HepG2 (cell line): ENCODE data around the gene SEPHS2. TPM values are rescaled to one million over a fixed set of nuclear protein-coding genes. Genes with fewer than 3 reads are reported as not detected.
A peak's percentile ranks its signal among the peaks of the same experiment; 100 is the strongest.

Experiments
- AKAP8 ChIP-seq: sonication (generic); formaldehyde crosslinking; IDR thresholded peaks from 2 replicates; pipeline ENCODE4 v1.5.1; 2020; ENCODE audit warnings: mild to moderate bottlenecking, missing genetic modification reagents
- HMG20A ChIP-seq: IDR thresholded peaks from 2 replicates; pipeline ENCODE4 v1.6.1; 2016; ENCODE audit warnings: borderline replicate concordance
- KDM6A ChIP-seq: IDR thresholded peaks from 2 replicates; pipeline ENCODE4 v1.6.1; 2016; ENCODE audit warnings: low read depth
- MEF2D ChIP-seq: sonication (generic); formaldehyde crosslinking; IDR thresholded peaks from 2 replicates; pipeline ENCODE4 v1.5.1; 2020; ENCODE audit warnings: mild to moderate bottlenecking, missing genetic modification reagents
- PHF20 ChIP-seq: sonication (generic); formaldehyde crosslinking; IDR thresholded peaks from 2 replicates; pipeline ENCODE4 v1.5.0; 2020; ENCODE audit warnings: mild to moderate bottlenecking, missing genetic modification reagents
- RARA ChIP-seq: IDR thresholded peaks from 2 replicates; pipeline ENCODE4 v1.6.1; 2016; ENCODE audit warnings: missing genetic modification reagents, missing compliant biosample characterization
- SALL1 ChIP-seq: sonication (generic); formaldehyde crosslinking; IDR thresholded peaks from 2 replicates; pipeline ENCODE4 v1.8.0; 2022; ENCODE audit warnings: mild to moderate bottlenecking, missing genetic modification reagents
- SMAD1 ChIP-seq: sonication (generic); formaldehyde crosslinking; IDR thresholded peaks from 2 replicates; pipeline ENCODE4 v1.4.0; 2020; ENCODE audit warnings: missing genetic modification reagents, low read depth, mild to moderate bottlenecking, borderline replicate concordance
- ZFYVE20 ChIP-seq: sonication (generic); formaldehyde crosslinking; IDR thresholded peaks from 2 replicates; pipeline ENCODE4 v1.8.0; 2023; ENCODE audit warnings: low read depth, mild to moderate bottlenecking, moderate library complexity, missing genetic modification reagents, borderline replicate concordance
- ZNF121 ChIP-seq: sonication (generic); formaldehyde crosslinking; IDR thresholded peaks from 2 replicates; pipeline ENCODE4 v1.5.0; 2020; ENCODE audit warnings: mild to moderate bottlenecking, missing genetic modification reagents
- ZNF232 ChIP-seq: sonication (generic); formaldehyde crosslinking; IDR thresholded peaks from 2 replicates; pipeline ENCODE4 v1.4.0; 2020; ENCODE audit warnings: missing genetic modification reagents, borderline replicate concordance
- ZNF335 ChIP-seq: sonication (generic); formaldehyde crosslinking; IDR thresholded peaks from 2 replicates; pipeline ENCODE4 v1.4.0; 2020; ENCODE audit warnings: missing genetic modification reagents
- ZNF605 ChIP-seq: sonication (generic); formaldehyde crosslinking; IDR thresholded peaks from 2 replicates; pipeline ENCODE4 v1.8.0; 2022; ENCODE audit warnings: mild to moderate bottlenecking, missing genetic modification reagents
- ZNF75D ChIP-seq: sonication (generic); formaldehyde crosslinking; IDR thresholded peaks from 2 replicates; pipeline ENCODE4 v1.8.1; 2023; ENCODE audit warnings: missing genetic modification reagents, mild to moderate bottlenecking, borderline replicate concordance
- polyA plus RNA-seq, 8 experiments: library from polyadenylated mRNA; depleted of rRNA in 3 of 8; stranded (reverse) in 7 of 8; unstranded in 1 of 8; fragments of >200 nt; fragmentation: Illumina TruSeq in 4 of 8; extraction: Trizol in 4 of 8; gene quantifications; 2 replicates each; pipeline versions ENCODE4 v1.2.1 to v1.2.3, GENCODE V29; 2011 to 2016; ENCODE audit warnings: low read depth in 4 of 8, missing spikeins in 1 of 8, mixed read lengths in 1 of 8; ENCODE audit not compliant: insufficient read depth in 1 of 8
- total RNA-seq, 5 experiments: library from RNA; depleted of rRNA; stranded (reverse); fragments of >200 nt; fragmentation: Illumina TruSeq; extraction: Trizol; gene quantifications; 2 replicates each; pipeline ENCODE4 v1.2.3, GENCODE V29; 2016; ENCODE audit warnings: low read depth in 1 of 5
- TF ChIP-seq, protein P1 (sequence below): sonication (generic); formaldehyde crosslinking; IDR thresholded peaks from 2 replicates; pipeline ENCODE4 v1.5.0; 2020; ENCODE audit warnings: missing genetic modification reagents
- TF ChIP-seq, protein P2 (sequence below): sonication (generic); formaldehyde crosslinking; IDR thresholded peaks from 2 replicates; pipeline ENCODE4 v1.5.0; 2020; ENCODE audit warnings: mild to moderate bottlenecking, missing genetic modification reagents
- TF ChIP-seq, protein P3 (sequence below): IDR thresholded peaks from 2 replicates; pipeline ENCODE4 v1.6.1; 2016; ENCODE audit warnings: mild to moderate bottlenecking, missing biosample characterization, missing genetic modification reagents
- TF ChIP-seq, protein P4 (sequence below): sonication (generic); formaldehyde crosslinking; IDR thresholded peaks from 2 replicates; pipeline ENCODE4 v1.5.1; 2020; ENCODE audit warnings: mild to moderate bottlenecking, missing genetic modification reagents, moderate library complexity
- TF ChIP-seq, protein P5 (sequence below): sonication (generic); formaldehyde crosslinking; IDR thresholded peaks from 2 replicates; pipeline ENCODE4 v1.4.0; 2020; ENCODE audit warnings: missing genetic modification reagents
- TF ChIP-seq, protein P6 (sequence below): sonication (generic); formaldehyde crosslinking; IDR thresholded peaks from 2 replicates; pipeline ENCODE4 v1.8.1; 2023; ENCODE audit warnings: mild to moderate bottlenecking, moderate library complexity, missing genetic modification reagents

The SEPHS2 gene
- total and polyA plus RNA-seq, 2 of the 13 experiments (the other 11 are each of a cell fraction or from before 2014, with no cell fraction given): 20.7 to 127 TPM

DNA sequence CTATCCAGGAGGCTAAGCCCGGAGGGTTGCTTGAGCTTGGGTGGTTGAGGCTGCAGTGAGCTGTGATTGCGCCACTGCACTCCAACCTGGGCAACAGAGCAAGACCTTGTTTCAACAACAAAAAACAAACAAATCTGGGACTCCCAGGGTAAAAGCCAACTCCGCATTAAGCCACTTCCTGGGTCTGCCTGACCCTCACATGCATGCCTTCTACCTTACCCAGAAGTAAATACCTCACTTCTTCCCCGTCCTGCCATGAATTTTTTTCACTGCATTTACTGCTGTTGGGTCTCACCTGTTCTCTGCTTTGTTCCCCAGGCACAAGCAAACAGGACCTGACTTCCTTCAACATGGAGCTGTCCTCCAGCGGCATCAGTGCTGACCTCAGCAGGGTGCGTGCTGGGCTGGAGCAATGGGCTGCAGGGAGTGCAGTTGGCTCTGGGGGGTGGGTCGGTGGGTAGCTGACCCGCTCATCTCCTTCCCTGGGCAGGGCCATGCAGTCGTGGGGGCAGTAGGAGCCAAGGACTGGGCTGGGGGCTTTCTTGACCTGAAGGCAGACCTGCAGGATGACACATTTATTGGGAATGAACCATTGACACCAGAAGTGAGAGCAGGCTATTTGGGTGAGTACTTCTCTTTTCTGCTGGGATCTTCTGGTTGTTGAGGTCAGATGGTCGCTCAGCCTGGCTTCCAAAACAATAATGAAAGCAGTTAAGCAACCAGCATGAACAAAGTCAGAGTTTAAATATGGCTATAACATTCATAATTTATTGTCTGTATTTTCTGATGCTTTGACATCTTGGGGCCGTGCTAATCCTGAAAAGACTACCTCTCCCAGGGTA lies 43.3 kb upstream of the SEPHS2 start (continued):
- TF ChIP-seq KDM6A (CRISPR knock-in tag): no peak
- TF ChIP-seq, protein P1, sequence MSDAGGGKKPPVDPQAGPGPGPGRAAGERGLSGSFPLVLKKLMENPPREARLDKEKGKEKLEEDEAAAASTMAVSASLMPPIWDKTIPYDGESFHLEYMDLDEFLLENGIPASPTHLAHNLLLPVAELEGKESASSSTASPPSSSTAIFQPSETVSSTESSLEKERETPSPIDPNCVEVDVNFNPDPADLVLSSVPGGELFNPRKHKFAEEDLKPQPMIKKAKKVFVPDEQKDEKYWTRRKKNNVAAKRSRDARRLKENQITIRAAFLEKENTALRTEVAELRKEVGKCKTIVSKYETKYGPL (CRISPR knock-in tag): no peak
- TF ChIP-seq ZNF335: no peak
- no peak for TF ChIP-seq ZNF75D (CRISPR knock-in tag)
- TF ChIP-seq ZNF121 (CRISPR knock-in tag): peak; percentile 100
- TF ChIP-seq, protein P2, sequence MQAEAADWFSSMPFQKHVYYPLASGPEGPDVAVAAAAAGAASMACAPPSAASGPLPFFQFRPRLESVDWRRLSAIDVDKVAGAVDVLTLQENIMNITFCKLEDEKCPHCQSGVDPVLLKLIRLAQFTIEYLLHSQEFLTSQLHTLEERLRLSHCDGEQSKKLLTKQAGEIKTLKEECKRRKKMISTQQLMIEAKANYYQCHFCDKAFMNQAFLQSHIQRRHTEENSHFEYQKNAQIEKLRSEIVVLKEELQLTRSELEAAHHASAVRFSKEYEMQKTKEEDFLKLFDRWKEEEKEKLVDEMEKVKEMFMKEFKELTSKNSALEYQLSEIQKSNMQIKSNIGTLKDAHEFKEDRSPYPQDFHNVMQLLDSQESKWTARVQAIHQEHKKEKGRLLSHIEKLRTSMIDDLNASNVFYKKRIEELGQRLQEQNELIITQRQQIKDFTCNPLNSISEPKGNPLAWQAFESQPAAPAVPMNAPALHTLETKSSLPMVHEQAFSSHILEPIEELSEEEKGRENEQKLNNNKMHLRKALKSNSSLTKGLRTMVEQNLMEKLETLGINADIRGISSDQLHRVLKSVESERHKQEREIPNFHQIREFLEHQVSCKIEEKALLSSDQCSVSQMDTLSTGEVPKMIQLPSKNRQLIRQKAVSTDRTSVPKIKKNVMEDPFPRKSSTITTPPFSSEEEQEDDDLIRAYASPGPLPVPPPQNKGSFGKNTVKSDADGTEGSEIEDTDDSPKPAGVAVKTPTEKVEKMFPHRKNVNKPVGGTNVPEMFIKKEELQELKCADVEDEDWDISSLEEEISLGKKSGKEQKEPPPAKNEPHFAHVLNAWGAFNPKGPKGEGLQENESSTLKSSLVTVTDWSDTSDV (CRISPR knock-in tag): no peak
- no peak for TF ChIP-seq AKAP8 (CRISPR knock-in tag)
- TF ChIP-seq, protein P3, sequence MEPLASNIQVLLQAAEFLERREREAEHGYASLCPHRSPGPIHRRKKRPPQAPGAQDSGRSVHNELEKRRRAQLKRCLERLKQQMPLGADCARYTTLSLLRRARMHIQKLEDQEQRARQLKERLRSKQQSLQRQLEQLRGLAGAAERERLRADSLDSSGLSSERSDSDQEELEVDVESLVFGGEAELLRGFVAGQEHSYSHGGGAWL (CRISPR knock-in tag): no peak
- TF ChIP-seq RARA (CRISPR knock-in tag): peak; percentile 71
- TF ChIP-seq SMAD1 (CRISPR knock-in tag): no peak
- TF ChIP-seq, protein P4, sequence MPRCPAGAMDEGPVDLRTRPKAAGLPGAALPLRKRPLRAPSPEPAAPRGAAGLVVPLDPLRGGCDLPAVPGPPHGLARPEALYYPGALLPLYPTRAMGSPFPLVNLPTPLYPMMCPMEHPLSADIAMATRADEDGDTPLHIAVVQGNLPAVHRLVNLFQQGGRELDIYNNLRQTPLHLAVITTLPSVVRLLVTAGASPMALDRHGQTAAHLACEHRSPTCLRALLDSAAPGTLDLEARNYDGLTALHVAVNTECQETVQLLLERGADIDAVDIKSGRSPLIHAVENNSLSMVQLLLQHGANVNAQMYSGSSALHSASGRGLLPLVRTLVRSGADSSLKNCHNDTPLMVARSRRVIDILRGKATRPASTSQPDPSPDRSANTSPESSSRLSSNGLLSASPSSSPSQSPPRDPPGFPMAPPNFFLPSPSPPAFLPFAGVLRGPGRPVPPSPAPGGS (CRISPR knock-in tag): no peak
- TF ChIP-seq ZFYVE20: no peak
- TF ChIP-seq MEF2D: peak; percentile 70
- TF ChIP-seq ZNF605 (CRISPR knock-in tag): peak; percentile 90
- peak; percentile 86 for TF ChIP-seq SALL1 (CRISPR knock-in tag)
- TF ChIP-seq, protein P5, sequence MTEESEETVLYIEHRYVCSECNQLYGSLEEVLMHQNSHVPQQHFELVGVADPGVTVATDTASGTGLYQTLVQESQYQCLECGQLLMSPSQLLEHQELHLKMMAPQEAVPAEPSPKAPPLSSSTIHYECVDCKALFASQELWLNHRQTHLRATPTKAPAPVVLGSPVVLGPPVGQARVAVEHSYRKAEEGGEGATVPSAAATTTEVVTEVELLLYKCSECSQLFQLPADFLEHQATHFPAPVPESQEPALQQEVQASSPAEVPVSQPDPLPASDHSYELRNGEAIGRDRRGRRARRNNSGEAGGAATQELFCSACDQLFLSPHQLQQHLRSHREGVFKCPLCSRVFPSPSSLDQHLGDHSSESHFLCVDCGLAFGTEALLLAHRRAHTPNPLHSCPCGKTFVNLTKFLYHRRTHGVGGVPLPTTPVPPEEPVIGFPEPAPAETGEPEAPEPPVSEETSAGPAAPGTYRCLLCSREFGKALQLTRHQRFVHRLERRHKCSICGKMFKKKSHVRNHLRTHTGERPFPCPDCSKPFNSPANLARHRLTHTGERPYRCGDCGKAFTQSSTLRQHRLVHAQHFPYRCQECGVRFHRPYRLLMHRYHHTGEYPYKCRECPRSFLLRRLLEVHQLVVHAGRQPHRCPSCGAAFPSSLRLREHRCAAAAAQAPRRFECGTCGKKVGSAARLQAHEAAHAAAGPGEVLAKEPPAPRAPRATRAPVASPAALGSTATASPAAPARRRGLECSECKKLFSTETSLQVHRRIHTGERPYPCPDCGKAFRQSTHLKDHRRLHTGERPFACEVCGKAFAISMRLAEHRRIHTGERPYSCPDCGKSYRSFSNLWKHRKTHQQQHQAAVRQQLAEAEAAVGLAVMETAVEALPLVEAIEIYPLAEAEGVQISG (CRISPR knock-in tag): peak; percentile 84
- TF ChIP-seq, protein P6, sequence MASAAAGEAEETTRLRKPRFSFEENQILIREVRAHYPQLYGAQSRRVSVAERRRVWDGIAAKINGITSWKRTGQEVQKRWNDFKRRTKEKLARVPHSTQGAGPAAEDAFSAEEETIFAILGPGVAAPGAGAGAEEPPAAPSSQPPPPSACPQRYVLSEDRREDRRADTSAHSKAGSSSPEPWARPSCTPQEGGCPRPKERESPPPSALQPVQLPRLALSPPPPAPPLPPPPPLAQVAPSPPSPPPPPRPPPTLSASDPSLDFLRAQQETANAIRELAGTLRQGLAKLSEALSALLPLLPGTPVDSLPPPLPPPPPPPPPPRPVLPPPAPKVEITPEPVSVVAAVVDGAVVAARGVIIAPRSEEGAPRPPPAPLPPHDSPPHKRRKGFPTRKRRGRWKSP (CRISPR knock-in tag): peak; percentile 57; the same call in 1 of the 2 replicates
- TF ChIP-seq HMG20A (CRISPR knock-in tag): peak; percentile 75
- no peak; the same call in 1 of the 2 replicates for TF ChIP-seq PHF20 (CRISPR knock-in tag)
- TF ChIP-seq ZNF232 (CRISPR knock-in tag): peak; percentile 80; the same call in 1 of the 2 replicates
